ENCODE results near the gene RGL3. TPM values are rescaled to one million over a fixed set of nuclear protein-coding genes. Genes with fewer than 3 reads are reported as not detected.

The RGL3 gene
- total and polyA plus RNA-seq, 10 of the 15 experiments (the other 5 are each of a cell fraction or from before 2014, with no cell fraction given) = not detected

GRCh38 chr19:11359421-11359820, 59.7 kb downstream of the RGL3 start (continued):
- TF ChIP-seq MYB (IDR thresholded peaks at IDR 0.05; ENCODE audit: borderline replicate concordance, low read depth, low read length) (no peak), NFYA (IDR thresholded peaks at IDR 0.05; ENCODE audit: borderline replicate concordance, low read depth, low read length) (no peak), USF1 (IDR thresholded peaks at IDR 0.05; ENCODE audit: borderline replicate concordance, extremely low read length, insufficient read depth, low read depth, low read length) (no peak), MTA3 (IDR thresholded peaks at IDR 0.05; ENCODE audit: borderline replicate concordance, low read length) (no peak), DPF2 (IDR thresholded peaks at IDR 0.05) (no peak), KAT2A (conservative IDR thresholded peaks at IDR 0.05; ENCODE audit: control insufficient read depth, low read depth, low read length) (no peak), POLR2A (IDR thresholded peaks at IDR 0.05; ENCODE audit: low read depth, low read length) (no peak)

GRCh38 chr19:11356676-11357550, 62.2 kb downstream of the RGL3 start:
- Histone ChIP-seq H3K4me1 (ENCODE audit: control insufficient read depth, insufficient read depth, low read length) (peaks cover 4% of the 10 kb centered on the region; the same call in 1 of the 2 replicates), H3K27me3 (replicated peaks in 1 of 2; ENCODE audit: control insufficient read depth in 2 of 2, insufficient read depth in 2 of 2, low read length in 1 of 2) (no peaks in the 10 kb centered on the region), H3K9me3 (replicated peaks; ENCODE audit: control insufficient read depth, insufficient read depth, low read length) (no peaks in the 10 kb centered on the region), H3K36me3 (ENCODE audit: control insufficient read depth in 2 of 2, insufficient read depth in 2 of 2, low read length in 1 of 2) (no peaks in the 10 kb centered on the region), H2AFZ (ENCODE audit: control insufficient read depth, low read depth, low read length) (no peak overlapping the region), H3K79me2 (ENCODE audit: control insufficient read depth, insufficient read depth, low read length) (no peaks in the 10 kb centered on the region), H3K27ac (ENCODE audit: control insufficient read depth, insufficient read depth) (no peak overlapping the region), H3K9ac (ENCODE audit: control insufficient read depth, insufficient read depth, low read length) (no peak overlapping the region), H3K4me2 (ENCODE audit: control insufficient read depth, insufficient read depth) (no peak overlapping the region), H4K20me1 (ENCODE audit: control insufficient read depth, insufficient read depth) (no peaks in the 10 kb centered on the region), H3K4me3 (no peak overlapping the region)
- DNase-seq (ENCODE audit: low read depth, low spot score) = no peak
- no peak for ATAC-seq
- no peak for FAIRE-seq
- in situ Hi-C loops (cut with MboI) (no loop called here), intact Hi-C loops (cut with micrococcal nuclease; ENCODE audit: unreplicated experiment) (no loop called here)
- WGBS (ENCODE audit: insufficient coverage, insufficient replicate concordance, low lambda C conversion rate, missing lambda C conversion rate) = 61% methylated on average over 10 of the region's 11 CpGs
- RAD21 ChIA-PET (ENCODE audit: unreplicated experiment) = no interaction called here
- BruUV-seq (replicated peaks) = no TSS peak
- CTCF ChIA-PET = interaction anchor here (1.7 kb wide), 1 partner anchor 11 kb away, joined by 4 read pairs; the partner anchor contains the start of genes CCDC159 and TMEM205
- SMC1A ChIA-PET (ENCODE audit: uncharacterized antibody, unreplicated experiment) = no interaction called here
- POLR2A ChIA-PET = no interaction called here
- TF ChIP-seq ZBTB11 (CRISPR knock-in tag; IDR thresholded peaks at IDR 0.05) = no peak
- TF ChIP-seq EP300 (IDR thresholded peaks at IDR 0.05; ENCODE audit: borderline replicate concordance in 1 of 2, control insufficient read depth in 1 of 2, low read depth in 2 of 2, low read length in 2 of 2) = no peak
- TF ChIP-seq NFXL1 (IDR thresholded peaks at IDR 0.05; ENCODE audit: borderline replicate concordance) = no peak
- no peak for TF ChIP-seq BACH1 (IDR thresholded peaks at IDR 0.05; ENCODE audit: borderline replicate concordance)
- TF ChIP-seq LARP7 (IDR thresholded peaks at IDR 0.05) = no peak
- TF ChIP-seq NFYA (IDR thresholded peaks at IDR 0.05; ENCODE audit: borderline replicate concordance, low read depth, low read length) = no peak
- no peak for TF ChIP-seq EZH2 (IDR thresholded peaks at IDR 0.05; ENCODE audit: borderline replicate concordance, control insufficient read depth, low read depth, low read length)
- no peak for TF ChIP-seq SKIL (IDR thresholded peaks at IDR 0.05; ENCODE audit: low read depth, poor library complexity, severe bottlenecking)
- no peak for TF ChIP-seq STAT1 (conservative IDR thresholded peaks at IDR 0.05)
- TF ChIP-seq CHD1 (IDR thresholded peaks at IDR 0.05; ENCODE audit: low read depth, low read length) = no peak

All from GM12878 (cell line).